GM13976 (cell line): ENCODE results near the gene EIF3A.
A peak's percentile ranks its signal among the peaks of the same experiment; 100 is the strongest.

ENCODE experiments used
- DNase-seq: peaks from one replicate; pipeline ENCODE4 v3.0.0; 2012; ENCODE audit warnings: low spot score
- in situ Hi-C: fragments of 300-500 bp; cut with MboI; formaldehyde crosslinking; loops from one replicate; pipeline ENCODE4 v1.12.0; 2022; ENCODE audit warnings: low sequenced_read_pairs, mixed read lengths, inconsistent platforms; ENCODE audit not compliant: unreplicated experiment
- TF ChIP-seq, protein P1 (sequence below): IDR thresholded peaks from 2 replicates; pipeline ENCODE4 v1.5.1; 2012; ENCODE audit warnings: borderline replicate concordance, mild to moderate bottlenecking; ENCODE audit not compliant: insufficient read depth; ENCODE audit errors: extremely low read depth, missing control alignments, control extremely low read depth

Gene EIF3A

DNA sequence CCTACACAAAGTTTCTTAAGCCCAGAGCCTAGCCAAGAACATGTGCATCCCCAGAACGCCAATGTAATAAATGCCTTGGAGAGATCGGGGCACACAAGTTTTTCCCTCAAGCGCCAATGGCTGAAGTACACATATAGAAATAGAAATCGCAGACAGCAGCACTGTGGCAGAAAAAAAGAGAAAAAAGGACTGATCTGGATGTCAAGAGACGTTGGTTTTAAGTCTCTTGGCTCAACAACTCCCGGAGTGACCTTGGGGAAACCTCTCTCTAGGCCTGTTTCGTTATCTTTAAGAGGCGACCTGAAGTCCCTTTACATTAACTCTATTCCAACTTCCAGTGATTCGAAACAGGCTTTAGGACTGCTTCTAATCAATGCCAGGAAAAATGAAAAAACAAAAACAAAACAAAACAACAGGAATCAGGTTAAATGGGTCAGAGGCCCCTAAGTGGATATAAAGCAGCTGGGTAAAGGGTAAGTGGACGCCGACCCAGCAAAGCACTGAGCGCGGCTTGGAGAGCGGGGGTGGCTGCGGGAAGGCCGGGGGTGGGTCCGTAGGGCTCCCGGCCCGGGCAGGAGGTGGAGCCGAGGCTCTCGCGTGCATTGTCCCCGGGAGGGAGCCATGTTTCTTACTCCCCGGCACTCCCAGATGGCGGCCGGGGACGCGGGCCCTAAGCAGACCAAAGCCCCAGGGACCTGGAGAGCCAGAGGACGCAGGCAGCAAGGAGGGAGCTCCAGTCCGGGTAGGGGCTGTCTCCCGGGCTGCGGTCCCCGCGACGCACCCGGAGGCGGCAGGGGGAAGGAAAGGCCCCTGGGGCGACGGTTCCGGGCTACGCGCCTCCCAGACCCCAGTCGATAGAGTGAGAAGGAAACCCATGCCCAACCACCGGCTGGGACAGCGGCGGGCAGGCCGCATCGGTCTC, 757 bp downstream of the EIF3A start:
- TF ChIP-seq, protein P1, sequence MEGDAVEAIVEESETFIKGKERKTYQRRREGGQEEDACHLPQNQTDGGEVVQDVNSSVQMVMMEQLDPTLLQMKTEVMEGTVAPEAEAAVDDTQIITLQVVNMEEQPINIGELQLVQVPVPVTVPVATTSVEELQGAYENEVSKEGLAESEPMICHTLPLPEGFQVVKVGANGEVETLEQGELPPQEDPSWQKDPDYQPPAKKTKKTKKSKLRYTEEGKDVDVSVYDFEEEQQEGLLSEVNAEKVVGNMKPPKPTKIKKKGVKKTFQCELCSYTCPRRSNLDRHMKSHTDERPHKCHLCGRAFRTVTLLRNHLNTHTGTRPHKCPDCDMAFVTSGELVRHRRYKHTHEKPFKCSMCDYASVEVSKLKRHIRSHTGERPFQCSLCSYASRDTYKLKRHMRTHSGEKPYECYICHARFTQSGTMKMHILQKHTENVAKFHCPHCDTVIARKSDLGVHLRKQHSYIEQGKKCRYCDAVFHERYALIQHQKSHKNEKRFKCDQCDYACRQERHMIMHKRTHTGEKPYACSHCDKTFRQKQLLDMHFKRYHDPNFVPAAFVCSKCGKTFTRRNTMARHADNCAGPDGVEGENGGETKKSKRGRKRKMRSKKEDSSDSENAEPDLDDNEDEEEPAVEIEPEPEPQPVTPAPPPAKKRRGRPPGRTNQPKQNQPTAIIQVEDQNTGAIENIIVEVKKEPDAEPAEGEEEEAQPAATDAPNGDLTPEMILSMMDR = no peak
- in situ Hi-C loops = no loop called here
- DNase-seq = peak; percentile 91

DNA sequence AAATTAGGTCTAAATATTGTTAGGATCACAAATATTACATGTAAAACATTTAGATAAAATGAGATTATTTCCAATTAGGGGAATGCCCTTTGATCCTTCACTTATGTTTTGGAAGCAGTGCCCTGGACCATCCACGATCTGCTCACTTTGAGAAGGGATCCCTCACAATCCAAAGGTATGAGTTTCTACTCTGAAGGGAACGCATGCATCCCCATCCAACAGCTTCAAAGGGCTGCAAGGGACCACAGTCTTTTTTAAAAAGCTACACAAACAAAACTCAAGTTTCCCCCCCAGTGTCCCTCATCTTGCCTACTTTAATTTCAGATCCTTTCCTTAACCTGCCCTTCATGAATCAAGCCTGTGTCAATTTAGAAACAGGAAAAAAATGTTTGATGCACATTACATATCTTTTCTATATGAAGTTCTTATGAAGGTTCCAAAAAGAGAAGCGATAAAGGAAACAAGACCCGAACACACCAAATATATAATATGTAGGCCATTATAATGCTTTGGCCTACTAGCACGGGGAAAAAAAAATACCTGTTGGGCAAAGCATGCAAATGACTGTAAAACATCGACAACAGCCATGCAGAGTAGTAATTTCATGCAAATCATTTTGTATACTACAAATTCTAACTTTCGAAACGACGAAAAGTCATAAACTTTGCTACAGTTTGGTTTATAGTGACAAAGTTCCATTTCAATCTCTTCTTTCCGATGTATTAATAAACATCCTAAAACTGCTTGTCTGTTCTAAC, 2.0 kb downstream of the EIF3A start:
- TF ChIP-seq, protein P1 = no peak
- no peak for DNase-seq
- in situ Hi-C loops = no loop called here

DNA sequence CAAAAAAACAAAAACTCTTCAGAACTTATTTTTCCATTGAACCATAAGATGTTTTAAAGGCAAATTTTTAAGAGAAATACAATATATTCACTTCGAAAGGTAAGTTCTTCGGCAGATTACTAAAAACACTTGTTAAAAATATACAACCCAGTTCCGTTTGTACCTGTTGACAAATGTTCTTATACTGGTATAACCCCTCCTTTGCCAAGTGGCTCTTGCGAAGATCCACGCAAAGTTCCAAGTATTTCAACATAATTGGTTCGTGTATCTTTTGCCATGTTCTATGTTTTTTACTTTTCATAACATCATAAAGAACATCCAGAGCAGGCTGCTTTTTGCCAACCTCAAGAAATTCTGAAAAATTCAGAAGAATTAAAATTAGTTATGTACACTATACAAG, 7.0 kb downstream of the EIF3A start:
- in situ Hi-C loops = no loop called here
- no peak for DNase-seq
- TF ChIP-seq, protein P1 = no peak

DNA sequence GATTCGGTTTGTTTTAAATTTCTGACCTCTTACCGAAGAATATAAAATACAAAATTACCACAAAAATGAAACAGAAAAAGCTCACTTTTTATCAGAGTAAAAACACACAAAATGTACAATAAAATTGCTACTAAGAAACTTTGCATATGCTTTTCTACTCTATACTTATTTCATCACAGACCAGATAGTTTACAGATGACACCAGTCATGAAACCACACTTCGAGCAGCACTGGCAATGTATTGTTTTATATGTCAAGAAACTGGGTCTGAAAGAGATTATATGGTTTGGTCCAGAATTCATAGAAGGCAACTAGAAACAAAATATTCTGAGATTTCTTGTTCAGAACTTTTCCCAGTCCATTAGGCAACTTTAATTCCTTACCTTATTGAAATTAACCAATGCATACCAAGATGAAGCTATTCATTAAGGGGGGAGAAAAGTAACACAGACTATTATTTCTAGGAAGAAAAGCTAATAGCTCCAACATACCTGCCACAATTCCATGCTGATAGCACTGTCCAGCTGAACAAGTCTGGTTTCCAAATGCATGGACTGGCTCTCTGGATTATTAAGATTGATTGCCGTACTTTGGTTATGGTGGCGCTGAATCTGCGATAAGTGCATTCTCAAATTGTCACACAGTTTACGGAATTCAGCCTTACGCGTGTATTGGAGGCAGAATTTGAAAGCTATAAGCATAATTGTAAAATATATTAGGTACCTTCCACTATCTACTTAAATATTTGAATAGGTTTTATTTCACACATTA, 10.0 kb downstream of the EIF3A start:
- in situ Hi-C loops = no loop called here
- no peak for DNase-seq
- TF ChIP-seq, protein P1 = no peak

DNA sequence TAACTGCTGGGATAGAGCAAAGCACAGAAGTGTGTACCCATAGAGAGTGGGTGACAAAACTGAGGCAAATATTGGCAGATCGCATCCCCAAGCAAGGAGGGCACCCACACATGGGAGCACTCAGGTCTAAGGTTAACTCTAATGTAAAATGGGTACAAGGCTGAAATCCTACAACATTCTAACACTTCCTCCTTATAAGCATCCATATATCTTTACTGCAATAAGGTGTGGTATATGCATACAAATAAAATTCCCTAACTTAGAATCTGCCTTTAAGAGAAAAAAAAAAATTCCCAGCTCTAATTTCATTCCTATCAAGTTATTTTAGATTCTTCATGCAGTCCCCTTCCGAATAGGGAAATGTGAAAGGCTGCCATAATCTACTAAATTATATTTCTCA, 18.7 kb downstream of the EIF3A start:
- no peak for DNase-seq
- in situ Hi-C loops = no loop called here
- TF ChIP-seq, protein P1 = no peak

DNA sequence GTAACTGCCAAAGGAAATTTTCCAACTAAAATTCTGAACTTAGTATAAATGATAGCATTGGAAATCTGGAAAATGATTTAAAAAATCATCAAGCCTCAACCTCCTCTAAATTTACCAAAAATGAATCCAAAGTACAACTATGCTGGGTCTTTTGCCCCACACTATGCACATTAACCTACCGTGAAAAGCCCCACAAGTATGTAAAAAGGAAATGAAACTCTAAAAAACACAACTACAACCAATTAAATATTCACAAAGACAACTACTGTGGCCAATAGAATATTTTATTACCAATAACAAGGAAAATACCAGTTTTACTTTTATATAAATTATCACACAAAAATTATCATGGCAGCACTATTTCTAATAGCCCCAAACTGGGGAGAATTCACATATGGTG, 19.3 kb downstream of the EIF3A start:
- DNase-seq = no peak
- in situ Hi-C loops = no loop called here
- TF ChIP-seq, protein P1 = no peak
